HG03457 (cell line): ENCODE results near the gene CNGB1.
"Not testable (repeated sequence)": the region's sequence is repeated elsewhere in the genome, so short reads cannot be mapped to it uniquely, and the experiment has no call there.

Experiments used
- ATAC-seq: cut with Tn5 transposase; IDR thresholded peaks from one replicate; pipeline ENCODE4 v1.9.1; 2021; ENCODE audit warnings: moderate number of reproducible peaks; ENCODE audit not compliant: unreplicated experiment

CNGB1 gene

DNA sequence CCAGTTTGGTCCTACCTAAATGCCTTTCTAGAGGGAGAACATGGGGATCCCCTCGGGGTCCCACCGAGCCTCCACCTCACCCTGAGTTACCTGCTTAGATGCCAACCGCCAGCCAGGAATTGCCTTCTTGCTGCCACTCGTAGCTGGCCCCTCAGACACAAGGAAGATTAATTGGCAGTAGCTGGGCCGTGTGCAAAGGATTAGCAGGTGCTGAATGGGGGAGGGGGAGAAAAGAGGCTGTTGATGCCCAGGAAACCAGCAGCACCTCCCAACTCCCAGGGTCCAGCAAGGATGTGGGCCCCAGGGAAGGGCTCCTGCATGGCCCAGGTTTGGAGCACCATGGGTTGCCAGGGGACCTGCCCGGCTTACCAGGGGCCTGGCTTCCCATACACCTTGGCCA, at the start of gene CNGB1:
CNGB1 (minus strand) TSS at position 159 of the 400 bp plus-strand sequence. CDS start 3,842 bp downstream, outside the sequence.
- no peak for ATAC-seq

DNA sequence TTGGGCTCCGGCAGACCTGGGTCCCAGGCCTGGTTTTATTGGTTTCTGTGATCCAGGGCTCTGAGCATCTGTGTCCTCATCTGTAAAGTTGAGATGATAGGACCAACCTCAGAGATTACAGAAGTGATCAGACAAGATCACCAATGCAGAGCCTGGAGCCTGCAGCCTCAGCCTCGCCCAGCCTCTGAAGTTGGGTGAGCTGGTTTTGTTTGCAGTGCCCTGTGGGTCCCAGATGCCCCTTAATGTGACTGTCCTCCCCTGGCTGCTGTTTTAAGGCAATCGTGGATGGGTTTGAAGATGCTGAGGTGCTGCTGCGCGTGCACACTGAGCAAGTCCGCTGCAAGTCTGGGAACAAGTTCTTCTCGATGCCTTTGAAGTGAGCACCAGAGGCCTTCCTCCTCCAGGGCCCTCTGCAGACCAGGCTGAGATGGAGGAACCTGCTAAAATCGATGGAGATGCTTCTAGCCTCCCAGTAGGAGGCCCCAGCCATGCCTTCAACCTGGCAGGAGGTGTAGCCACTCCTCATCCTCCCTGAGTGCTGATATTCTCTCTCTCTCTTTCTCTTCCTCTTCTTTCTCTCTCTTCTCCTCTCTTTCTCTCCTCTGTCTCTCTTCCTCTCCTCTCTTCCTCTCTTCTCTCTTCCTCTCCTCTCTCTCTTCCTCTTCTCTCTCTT, 49.1 kb upstream of the CNGB1 start:
- no peak for ATAC-seq

DNA sequence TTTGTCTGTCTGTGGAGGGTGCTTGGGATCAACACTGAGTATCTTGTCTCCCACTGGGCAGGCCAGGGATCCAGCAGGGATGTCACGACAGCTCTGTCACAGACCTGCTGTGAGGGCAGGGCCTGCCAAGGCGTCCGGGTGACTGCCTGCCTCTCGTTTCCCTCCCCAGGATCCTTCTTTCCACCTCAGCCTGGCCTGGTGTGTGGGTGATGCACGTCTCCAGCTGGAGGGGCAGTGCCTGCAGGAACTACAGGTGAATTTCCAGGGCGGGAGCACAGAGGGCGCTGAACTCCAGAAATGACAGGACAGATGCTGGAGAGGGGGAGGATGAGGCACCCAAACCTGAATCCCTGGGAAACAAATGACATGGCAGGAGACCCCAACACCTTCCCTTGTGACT, 47.9 kb upstream of the CNGB1 start:
- no peak for ATAC-seq

DNA sequence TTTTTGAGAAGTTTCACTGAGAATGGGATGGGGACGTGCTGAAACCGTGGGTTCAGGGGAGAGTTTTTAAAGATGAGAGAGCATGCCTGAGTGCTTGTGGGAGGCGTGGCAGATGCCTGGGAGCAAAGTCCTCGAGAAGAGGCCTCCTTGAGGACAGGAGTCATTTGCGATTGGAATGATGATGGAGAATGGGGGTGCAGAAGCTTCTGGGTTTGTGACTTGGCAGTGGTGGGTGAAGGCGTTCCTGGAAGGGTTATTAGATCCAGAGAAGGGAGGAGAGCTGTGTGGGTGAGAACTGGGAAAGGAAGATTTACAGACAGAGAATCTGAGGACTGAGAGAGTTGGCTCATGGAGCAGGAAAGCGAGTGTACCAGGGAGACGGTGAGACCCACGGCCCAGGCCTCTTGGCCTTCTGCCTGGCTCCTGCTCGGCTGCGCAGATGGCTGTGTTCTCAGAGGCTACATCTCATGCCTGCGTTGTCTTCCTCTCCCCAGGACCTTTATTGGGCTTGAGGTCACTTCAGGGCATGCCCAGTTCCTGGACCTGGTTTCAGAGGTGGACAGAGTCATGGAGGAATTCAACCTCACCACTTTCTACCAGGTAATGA, 46.0 kb upstream of the CNGB1 start:
- no peak for ATAC-seq

DNA sequence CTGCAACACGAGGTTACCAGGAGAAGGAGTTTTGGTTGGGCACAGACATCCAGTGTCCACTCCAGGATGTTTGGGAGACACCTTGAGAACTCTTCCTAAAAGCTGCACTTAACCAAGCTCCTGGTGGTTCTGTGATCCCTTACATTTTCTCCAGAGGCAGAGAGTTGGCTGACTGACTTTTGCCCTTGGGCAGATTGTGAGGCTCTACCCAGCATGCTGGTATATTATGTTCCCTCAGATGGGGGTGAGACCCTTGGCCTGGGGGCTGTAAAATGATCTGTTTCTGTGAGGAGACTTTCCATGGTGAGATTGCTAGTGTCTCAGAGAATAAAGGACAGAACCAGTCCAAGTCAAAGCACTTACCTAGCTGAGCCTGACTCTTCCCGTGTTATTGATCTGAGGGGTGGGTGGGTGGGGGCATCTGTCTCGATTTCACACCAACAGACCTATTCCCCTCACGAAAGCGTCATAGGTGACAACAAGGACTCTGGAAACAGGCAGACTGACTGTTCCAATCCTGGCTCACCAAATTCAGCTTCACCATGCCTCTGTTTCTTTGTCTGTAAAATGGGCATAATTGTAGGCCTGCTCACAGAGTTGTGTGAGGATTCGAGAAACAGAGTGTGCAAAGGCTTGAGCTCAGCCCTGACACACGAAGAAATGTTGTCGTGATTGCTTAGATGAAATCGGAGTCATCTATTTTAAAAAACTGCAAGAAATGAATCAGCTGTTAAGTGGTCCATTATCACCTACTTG, 42.5 kb upstream of the CNGB1 start:
- no peak for ATAC-seq

DNA sequence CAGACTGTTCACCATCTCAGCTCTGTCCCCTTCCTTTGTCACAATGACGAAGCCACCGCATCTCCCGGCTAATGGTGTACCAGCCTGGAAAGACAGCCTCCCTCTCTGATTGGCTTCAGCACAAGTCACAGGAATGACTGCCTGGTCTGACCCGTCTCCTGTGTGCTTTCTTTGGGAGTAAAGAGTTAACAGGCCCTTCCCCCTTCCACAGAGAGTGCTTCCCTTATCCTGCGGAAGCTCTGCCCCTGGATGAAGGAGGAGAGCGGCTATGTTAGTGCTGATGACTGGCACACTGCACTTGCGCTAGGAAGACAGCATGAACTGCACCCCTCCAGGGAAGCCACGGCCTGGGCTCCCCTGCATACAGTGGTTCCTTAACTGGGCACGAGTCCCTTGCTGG, 41.6 kb upstream of the CNGB1 start:
- ATAC-seq: no peak

DNA sequence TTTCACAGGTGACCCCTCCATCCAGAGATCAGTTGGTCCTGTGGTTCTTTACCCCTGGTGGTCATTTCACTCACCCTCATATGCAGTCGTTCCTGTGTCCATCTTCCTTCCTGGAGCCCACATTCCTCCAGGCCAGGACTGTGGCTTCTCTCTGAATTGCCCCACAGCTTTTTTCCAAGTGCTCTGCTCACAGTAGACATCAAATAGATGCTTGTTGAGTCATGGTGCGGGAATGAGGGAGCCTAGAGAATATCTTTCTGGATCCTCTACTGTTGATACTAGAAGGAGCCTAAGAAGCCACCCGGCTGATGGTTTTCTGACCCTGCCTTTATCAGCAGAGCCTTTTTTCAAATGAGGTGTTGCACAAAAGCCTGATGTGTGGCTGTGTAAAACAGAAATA, 40.7 kb upstream of the CNGB1 start:
- no peak for ATAC-seq

DNA sequence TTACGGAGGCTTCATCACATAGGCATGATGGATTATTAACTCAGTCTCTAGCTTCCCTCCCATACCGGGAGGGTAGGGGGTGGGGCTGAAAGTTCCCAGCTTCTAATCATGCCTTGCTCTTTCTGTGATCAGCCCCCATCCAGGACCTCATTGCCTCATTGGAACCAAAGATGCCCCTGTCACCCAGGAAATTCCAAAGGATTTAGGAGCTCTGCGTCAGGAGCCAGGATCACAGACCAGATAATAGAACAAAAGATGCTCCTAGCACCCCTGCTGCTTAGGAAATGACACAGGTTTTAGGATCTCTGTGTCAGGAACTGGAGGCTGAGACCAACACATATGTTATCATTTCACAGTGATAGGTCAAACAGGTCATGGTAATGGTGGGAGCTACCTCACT, 40.0 kb upstream of the CNGB1 start:
- no peak for ATAC-seq

DNA sequence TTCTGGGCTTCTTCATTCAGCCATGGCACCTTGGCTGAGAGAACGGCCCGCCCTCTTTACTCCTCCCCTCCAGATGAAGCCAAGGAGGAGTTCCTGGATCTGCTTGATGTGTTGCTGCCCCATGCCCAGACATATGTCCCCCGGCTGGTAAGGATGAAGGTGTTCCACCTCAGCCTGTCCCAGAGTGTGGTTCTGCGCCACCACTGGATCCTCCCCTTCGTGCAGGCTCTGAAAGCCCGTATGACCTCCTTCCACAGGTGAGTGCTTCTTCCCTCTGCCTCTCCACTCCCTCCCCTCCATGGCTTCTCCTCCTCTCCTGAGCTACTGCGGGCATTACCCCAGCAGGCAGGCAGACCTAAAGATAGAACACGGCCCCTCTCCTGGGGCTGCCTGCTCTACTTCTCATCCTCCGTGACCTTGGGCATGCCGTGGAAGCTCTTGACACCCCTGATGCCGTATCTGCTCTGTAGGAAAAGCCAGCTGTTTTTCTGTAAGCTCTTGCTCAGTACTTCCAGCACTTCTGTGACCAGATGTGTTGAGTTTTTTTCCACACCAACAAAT, 39.0 kb upstream of the CNGB1 start:
- ATAC-seq: no peak

DNA sequence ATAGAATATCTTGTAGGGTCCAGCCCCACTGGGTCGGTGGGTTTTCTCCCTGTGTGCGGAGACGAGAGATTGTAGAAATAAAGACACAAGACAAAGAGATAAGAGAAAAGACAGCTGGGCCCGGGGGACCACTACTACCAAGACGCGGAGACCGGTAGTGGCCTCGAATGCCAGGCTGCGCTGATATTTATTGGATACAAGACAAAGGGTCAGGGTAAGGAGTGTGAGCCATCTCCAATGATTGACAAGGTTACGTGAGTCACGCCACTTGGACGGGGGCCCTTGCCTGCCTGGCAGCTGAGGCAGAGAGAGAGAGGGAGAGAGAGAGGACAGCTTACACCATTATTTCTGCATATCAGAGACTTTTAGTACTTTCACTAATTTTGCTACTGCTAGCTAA, 33.8 kb upstream of the CNGB1 start:
- not testable (repeated sequence) for ATAC-seq

DNA sequence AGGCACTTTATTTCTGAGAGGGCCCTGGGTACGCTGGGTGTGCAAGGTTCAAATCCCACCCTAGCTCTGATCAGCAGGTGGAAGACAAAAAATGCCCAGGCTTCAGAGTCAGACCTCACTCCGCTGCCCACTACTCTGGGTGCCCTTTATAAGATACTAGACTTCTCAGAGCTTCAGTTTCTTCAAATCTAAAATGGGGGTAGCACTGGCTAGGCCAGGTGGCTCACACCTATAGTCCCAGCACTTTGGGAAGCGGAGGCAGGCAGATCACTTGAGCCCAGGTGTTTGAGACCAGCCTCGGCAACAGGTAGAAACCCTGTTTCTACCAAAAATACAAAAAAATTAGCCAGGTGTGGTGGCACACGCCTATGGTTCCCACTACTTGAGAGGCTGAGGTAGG, 32.0 kb upstream of the CNGB1 start:
- ATAC-seq: no peak

DNA sequence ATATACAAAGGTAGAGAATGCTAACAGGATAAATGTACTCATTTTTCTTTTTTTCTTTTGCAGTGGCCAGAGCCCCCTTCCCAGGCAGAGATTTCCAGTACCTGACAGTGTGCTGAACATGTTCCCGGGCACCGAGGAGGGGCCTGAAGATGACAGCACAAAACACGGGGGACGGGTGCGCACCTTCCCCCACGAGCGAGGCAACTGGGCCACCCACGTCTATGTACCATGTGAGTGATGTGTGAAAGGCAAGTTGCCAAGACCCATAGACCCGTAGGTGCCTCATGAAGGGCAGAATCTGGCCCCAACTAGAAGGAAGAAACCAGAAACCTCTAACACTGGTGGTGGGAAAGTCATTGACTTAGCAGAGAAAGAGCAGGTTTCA, 31.5 kb upstream of the CNGB1 start:
- ATAC-seq: no peak

DNA sequence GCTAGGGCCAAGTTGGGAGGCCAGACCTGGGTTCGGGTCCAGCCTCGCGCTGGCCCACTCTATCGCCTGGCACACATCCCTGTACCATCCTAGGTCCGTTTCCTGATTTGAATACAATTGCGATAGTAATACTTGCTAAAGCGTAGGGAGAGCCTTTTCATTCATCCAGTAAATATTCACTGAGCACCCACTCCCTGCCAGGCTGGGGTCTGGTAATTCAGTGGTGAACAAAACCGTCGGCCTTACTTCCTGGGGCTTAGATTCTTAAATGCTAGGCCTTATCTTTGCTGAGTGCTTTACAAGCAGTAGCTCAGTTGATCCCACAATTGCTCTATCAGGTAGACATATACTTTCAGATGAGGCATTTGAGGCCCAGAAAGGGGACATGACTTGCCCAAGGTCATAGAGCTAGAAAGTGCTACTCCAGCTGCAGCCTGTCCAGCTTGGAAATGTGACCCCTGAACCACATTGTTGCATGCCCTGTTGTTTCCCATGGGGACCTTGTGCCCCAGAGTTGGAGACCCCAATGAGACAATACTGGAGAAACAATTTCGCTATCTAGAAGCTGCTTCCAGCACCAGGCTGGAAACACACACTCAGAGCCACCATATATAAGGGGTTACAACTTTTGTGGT, 31.0 kb upstream of the CNGB1 start:
- ATAC-seq: no peak

DNA sequence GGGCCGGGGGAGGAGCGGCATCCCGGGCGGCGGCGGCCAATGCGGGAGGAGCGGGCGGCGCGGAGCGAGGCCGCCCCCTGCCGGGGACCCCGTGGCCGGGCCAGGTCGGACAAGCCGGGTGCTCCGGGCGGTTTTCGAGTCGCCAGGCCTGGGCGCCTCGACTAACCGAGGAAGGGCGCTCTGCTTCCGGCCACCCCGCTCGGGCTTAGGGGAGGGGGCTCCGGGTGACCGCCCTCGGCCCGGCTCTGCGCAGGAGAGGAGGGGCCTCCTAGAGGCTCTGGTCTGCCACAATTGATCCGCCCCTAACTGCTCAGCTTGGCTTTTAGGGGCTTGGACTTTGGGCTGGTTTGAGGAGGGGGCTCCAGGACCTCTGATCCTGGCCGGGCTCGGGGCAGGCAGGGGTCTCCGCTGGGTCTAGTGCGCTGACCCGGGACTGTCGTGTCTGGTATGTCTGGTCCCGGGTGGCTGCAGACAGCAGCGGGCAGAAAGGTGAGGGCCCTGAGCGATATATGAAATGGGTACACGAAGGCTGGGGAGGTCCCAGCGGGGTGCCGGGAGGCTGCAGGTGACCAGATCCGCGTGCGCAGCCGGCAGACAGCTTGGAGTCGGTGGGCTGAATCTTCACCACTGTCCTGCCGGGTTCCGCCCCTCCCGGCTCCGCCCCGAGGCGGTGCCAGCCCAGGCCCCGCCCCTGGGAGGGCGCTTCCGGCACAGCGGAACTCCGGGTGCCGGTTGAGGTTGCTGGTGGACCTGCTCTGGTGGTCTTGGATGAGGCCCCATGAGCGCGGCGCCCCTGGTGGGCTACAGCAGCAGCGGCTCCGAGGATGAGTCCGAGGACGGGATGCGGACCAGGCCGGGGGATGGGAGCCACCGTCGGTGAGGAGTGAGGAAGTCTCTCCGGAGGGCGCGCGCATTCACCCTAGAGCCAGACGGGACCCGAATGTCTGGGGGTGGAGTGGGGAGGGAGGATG, 30.1 kb upstream of the CNGB1 start, which contains the start of gene USB1:
USB1 (plus strand) TSS at position 702 of the 971 bp plus-strand sequence; CDS start at position 779, 77 bp downstream.
- peak; percentile 62 for ATAC-seq

DNA sequence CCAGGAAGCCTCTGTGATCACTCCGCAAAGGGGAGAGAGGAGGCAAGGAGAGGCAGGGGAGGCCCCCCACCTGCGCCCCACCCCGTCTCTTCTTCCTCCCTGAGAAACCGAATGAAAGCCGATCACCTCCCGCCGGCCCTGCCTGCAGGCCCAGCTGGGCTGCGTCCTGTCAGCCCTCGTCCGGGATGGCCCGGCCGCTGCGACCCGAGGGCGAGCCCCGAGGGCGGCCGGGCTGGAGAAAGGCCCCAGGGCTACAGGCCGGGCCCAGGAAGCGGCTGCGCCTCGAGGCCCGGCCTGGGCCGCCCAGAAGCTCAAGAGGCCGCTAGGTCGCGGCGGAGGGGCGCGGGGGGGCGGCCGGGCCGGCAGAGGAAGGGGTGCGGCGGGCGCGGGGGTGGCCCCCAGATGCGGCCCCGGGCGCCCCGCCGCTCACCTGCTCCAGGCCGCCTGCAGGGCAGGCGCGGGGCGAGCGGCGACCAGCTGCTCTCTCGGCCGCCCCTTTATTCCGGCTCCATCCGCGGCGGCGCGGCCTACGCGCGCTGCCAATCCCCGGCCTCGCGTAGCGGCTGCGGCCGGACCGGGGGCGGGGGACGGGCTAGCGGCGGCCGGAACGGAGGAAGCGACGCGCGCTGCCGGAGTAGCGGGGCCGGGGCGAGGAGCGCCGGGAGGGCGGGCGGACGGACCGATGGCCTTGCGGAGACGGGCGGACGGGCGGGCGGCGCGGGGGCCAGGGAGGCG, 29.2 kb upstream of the CNGB1 start, which contains the start of gene ZNF319:
ZNF319 (minus strand) TSS at position 702 of the 735 bp plus-strand sequence. CDS start 2,407 bp downstream, outside the sequence.
- ATAC-seq: peak; percentile 16

DNA sequence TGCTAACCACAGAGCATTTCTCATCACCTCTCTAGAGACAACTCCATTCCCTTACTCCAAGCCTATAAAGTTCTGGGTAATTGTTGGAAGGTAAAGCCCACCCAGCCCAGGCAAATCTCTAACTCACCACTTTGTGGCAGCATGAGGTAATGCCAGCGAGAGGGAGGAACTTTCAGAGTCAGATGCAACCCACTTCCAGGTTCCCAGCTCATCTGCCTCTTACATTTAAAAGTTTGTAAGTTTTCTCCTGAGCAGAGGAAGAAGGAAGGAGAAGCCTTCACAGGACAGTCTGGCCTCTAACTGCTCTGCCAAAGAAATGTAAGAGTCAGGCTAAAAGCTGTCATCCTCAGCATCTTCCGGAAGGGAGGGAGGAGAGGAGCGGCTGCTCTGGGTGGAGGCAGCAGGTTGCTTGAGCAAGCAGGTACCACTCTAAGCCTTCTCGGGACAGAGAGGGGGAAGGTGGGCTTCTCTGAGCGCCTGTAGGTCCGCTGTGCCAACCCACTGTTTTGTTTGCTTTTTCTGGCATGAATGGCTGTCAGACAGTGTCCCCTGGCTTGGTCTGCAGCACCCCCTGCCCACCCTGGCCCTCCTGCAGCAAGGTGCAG, 28.5 kb upstream of the CNGB1 start:
- ATAC-seq: no peak

DNA sequence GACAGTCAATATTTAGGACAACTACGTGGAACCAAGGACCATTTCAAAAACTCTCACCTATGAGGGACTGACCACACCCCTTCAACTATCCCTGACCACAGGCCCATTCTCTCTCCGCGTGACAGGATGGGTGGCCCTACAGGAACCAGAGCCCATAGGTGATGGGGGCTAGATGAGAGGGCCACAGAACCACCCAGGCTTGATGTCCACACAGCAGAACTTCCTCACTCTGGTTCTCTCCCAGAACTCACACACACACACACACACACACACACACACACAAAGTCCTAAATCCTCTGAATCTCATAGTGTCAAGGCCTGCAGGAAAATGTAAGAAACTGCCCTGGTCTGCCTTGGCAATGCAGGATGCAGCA, 28.1 kb upstream of the CNGB1 start:
- ATAC-seq: no peak

DNA sequence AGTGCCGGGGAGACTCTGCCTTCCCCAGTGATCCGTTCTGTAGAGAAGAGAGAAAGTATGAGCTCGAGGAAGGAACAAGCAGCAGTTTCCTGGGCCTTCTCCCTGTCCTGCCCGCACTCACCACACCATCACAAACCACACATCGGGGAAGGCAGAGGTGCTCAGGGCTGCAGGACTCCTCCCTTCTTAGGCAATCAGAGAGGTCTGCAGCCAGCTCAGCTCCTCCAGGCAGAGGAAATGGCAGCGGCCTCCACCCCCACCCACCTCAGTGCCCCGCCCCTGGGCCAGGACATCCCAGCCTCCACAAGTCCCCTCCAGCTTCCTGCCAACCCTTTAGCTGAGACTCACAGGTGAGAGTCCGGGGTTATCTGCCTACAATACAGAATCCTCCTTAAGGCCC, 27.6 kb upstream of the CNGB1 start:
- no peak for ATAC-seq
